Measurements from ENCODE around the gene CEACAM18.

The CEACAM18 gene

GRCh38 chr19:51524666-51525264 lies 46.4 kb downstream of the CEACAM18 start:
- Mint-ChIP-seq H3K27me3 (ENCODE audit: low read depth) (peaks cover 11% of the 10 kb centered on the region), H3K4me3 (no peak overlapping the region), H3K27ac (no peak overlapping the region), H3K9me3 (peaks cover 13% of the 10 kb centered on the region), H3K4me1 (no peaks in the 10 kb centered on the region), H3K36me3 (ENCODE audit: low read depth) (no peaks in the 10 kb centered on the region)
- no peak for TF ChIP-seq CTCF (IDR thresholded peaks at IDR 0.05; ENCODE audit: unreplicated experiment in 3 of 3)

GRCh38 chr19:51525651-51526050 lies 47.3 kb downstream of the CEACAM18 start:
- TF ChIP-seq CTCF (IDR thresholded peaks at IDR 0.05; ENCODE audit: unreplicated experiment in 3 of 3): no peak
- Mint-ChIP-seq H3K27ac (no peak overlapping the region), H3K9me3 (peaks cover 15% of the 10 kb centered on the region), H3K36me3 (ENCODE audit: low read depth) (no peaks in the 10 kb centered on the region), H3K4me1 (no peaks in the 10 kb centered on the region), H3K4me3 (no peak overlapping the region), H3K27me3 (ENCODE audit: low read depth) (peaks cover 11% of the 10 kb centered on the region)

DNA sequence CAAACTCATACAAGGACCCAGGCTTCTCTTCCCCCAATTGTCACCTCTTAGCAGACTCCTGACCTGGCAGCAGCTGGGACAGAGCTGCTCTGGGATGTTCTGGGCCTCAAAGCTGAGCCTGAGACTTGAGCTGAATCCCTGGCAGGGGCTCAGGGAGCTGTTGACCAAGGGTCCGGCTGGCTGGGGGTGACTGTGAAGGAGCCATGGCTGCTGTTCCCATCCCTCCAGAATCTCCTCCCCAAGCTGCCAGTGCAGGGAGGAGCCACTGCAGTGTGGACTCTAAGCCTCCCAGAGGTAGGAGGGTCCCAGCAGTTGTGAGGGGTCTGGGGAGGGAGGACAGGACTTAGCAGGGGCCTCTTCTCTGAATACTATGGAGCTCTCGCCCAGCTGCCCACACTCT lies 51.0 kb downstream of the CEACAM18 start:
- Mint-ChIP-seq H3K27ac (no peak overlapping the region), H3K36me3 (ENCODE audit: low read depth) (no peaks in the 10 kb centered on the region), H3K27me3 (ENCODE audit: low read depth) (no peaks in the 10 kb centered on the region)

GRCh38 chr19:51530616-51531015 lies 52.3 kb downstream of the CEACAM18 start:
- no peak for TF ChIP-seq CTCF (IDR thresholded peaks at IDR 0.05; ENCODE audit: unreplicated experiment in 3 of 3)
- Mint-ChIP-seq H3K27me3 (ENCODE audit: low read depth) (no peaks in the 10 kb centered on the region), H3K9me3 (peaks cover 13% of the 10 kb centered on the region), H3K4me3 (no peak overlapping the region), H3K4me1 (no peaks in the 10 kb centered on the region), H3K27ac (no peak overlapping the region), H3K36me3 (ENCODE audit: low read depth) (no peaks in the 10 kb centered on the region)

More for the DNA sequence above, 51.0 kb downstream of the CEACAM18 start:
- H3K9me3 Mint-ChIP-seq: peaks cover 15% of the 10 kb centered on the region
- H3K4me1 Mint-ChIP-seq: no peaks in the 10 kb centered on the region
- TF ChIP-seq CTCF (IDR thresholded peaks at IDR 0.05; ENCODE audit: unreplicated experiment in 3 of 3): no peak
- H3K4me3 Mint-ChIP-seq: no peak overlapping the region

DNA sequence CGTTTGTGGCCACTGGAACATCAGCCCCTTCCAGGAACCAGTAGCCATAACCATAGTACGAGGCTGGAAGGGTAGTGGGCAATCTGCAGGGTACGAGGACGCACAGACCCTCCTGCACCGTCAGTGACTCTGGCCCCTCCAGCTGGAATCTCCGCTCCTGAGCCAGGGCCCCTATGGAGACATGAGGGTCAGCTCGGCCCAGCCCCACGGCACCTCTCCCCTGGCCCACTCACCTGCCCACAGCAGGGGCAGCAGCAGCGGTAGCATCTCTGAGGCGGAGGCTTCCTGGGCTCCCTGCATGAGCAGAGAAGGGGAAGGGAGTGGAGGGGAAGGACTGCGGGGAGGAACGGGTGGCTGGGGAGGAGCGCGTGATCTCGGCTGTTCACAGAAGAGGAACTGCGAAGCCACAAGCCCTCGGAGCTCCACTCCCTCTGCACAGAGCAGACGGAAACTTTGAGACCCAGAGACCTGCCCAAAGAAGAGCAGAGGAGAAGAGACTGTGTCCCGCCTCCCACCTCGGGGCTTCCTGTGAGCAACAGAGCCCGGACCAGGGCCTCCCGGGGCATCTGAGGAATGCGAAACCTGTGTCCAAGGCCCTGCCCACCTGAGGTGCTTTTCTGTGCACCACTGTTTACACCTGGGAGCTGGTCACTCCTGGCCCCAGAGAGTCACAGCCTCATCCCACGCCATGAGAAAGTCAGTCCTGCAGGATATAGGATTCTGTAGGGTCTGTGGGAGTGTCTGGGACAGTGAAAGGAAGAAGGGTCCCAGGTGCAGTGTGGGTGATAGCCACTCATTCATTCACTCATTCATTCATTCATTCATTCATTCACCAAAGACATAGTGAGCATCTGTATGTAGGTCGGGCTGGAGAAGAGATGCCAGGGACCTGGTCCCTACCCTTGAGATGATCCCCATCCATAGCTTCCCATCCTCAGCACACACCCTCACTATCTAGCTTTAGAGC lies 53.3 kb downstream of the CEACAM18 start, which contains the start of gene SIGLEC6:
Gene SIGLEC6, minus strand, starts transcription at position 322 of the 967 bp plus-strand sequence. Its CDS starts 22 bp downstream, at position 300.
- no peak within 1 kb of the TSS for H3K4me3 Mint-ChIP-seq
- TF ChIP-seq CTCF (IDR thresholded peaks at IDR 0.05; ENCODE audit: unreplicated experiment in 3 of 3): no peak
- no peaks in the 10 kb centered on the region for H3K36me3 Mint-ChIP-seq (ENCODE audit: low read depth)
- H3K4me1 Mint-ChIP-seq: no peaks in the 10 kb centered on the region
- H3K27ac Mint-ChIP-seq: no peak within 1 kb of the TSS
- H3K27me3 Mint-ChIP-seq (ENCODE audit: low read depth): no peaks in the 10 kb centered on the region
- H3K9me3 Mint-ChIP-seq: peaks cover 13% of the 10 kb centered on the region

All from nephron (organoid).